Suprapubic skin (tissue), 4 donors: ENCODE measurements around the gene COX6A1.

Experiments
- EP300 ChIP-seq: sonication (generic); formaldehyde crosslinking; IDR thresholded peaks from one replicate; pipeline ENCODE4 v1.6.1; 2017; ENCODE audit warnings: antibody characterized with exemption
- POLR2A ChIP-seq, 2 donors: fragments of 450-650 bp; IDR thresholded peaks; one replicate each; pipeline ENCODE4 v1.6.1; 2017; ENCODE audit warnings: antibody characterized with exemption in 2 of 2, mild to moderate bottlenecking in 2 of 2, moderate library complexity in 2 of 2
- POLR2AphosphoS5 ChIP-seq, 3 donors: sonication (generic); formaldehyde crosslinking; IDR thresholded peaks; one replicate each; pipeline ENCODE4 v1.6.1; 2017; ENCODE audit warnings: antibody characterized with exemption in 3 of 3
- TF ChIP-seq, protein P1 (sequence below), 2 donors: fragments of 200-600 bp in 1 of 2; fragments of 450-650 bp in 1 of 2; sonication (generic) in 1 of 2; IDR thresholded peaks; one replicate each; pipeline ENCODE4 v1.5.1; 2016 to 2019; ENCODE audit warnings: antibody characterized with exemption in 2 of 2, mild to moderate bottlenecking in 1 of 2, moderate library complexity in 1 of 2

DNA sequence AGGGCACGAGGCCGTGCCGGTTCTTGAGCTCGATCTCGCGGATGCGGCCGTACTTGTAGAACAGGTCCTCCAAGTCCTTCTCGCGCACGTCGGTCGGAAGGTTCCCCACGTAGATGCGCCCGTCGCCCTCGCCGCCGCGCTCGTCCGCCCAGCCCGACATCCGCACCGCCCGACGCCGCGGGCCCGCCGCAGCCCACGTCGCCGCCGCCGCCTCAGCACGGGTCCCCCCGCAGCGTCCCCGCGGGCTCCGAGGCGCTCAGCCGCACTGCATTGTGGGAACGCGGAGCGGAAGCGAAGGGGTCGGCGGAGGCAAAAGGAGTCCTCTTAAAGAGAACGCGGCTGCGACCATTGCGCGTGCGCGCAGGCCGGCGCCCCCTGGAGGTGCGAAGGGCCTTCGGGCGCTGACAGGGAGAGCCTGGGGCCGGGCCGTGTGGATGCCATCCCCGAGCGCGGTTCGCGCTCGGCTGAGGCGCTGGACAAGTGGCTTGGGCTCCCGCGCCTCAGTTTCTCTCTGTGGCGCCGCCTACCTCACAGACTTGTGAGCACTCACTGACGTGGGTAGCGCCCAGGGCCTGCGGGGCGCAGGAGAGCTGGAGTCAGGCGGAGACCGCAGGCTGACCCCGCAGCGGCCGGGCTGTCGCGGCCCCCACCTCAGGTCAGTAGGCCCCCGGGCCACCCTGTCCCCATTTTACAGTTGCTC is 31.7 kb downstream of the COX6A1 start, which contains the start of gene SRSF9:
- TF ChIP-seq, protein P1, sequence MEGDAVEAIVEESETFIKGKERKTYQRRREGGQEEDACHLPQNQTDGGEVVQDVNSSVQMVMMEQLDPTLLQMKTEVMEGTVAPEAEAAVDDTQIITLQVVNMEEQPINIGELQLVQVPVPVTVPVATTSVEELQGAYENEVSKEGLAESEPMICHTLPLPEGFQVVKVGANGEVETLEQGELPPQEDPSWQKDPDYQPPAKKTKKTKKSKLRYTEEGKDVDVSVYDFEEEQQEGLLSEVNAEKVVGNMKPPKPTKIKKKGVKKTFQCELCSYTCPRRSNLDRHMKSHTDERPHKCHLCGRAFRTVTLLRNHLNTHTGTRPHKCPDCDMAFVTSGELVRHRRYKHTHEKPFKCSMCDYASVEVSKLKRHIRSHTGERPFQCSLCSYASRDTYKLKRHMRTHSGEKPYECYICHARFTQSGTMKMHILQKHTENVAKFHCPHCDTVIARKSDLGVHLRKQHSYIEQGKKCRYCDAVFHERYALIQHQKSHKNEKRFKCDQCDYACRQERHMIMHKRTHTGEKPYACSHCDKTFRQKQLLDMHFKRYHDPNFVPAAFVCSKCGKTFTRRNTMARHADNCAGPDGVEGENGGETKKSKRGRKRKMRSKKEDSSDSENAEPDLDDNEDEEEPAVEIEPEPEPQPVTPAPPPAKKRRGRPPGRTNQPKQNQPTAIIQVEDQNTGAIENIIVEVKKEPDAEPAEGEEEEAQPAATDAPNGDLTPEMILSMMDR (IDR thresholded peaks at IDR 0.05) = peak; percentile 65 to 94
- TF ChIP-seq POLR2AphosphoS5 (IDR thresholded peaks at IDR 0.05) (peak in 1 of 3 donors; percentile 44), POLR2A (IDR thresholded peaks at IDR 0.05) (peak; percentile 46 to 73), EP300 (no peak)
